Stimulated activated CD8-positive, alpha-beta memory T cell treated with anti-CD3 and anti-CD28 coated beads, Interleukin-7, amount 100 ng/mL, for 24 hours (primary cell): ENCODE measurements around the gene VAC14.
"Not testable (repeated sequence)": the region's sequence is repeated elsewhere in the genome, so short reads cannot be mapped to it uniquely, and the experiment has no call there.

Experiments used
- DNase-seq: peaks from one replicate; pipeline ENCODE4 v3.0.0-alpha.2; 2020; ENCODE audit warnings: low read depth

The VAC14 gene

DNA sequence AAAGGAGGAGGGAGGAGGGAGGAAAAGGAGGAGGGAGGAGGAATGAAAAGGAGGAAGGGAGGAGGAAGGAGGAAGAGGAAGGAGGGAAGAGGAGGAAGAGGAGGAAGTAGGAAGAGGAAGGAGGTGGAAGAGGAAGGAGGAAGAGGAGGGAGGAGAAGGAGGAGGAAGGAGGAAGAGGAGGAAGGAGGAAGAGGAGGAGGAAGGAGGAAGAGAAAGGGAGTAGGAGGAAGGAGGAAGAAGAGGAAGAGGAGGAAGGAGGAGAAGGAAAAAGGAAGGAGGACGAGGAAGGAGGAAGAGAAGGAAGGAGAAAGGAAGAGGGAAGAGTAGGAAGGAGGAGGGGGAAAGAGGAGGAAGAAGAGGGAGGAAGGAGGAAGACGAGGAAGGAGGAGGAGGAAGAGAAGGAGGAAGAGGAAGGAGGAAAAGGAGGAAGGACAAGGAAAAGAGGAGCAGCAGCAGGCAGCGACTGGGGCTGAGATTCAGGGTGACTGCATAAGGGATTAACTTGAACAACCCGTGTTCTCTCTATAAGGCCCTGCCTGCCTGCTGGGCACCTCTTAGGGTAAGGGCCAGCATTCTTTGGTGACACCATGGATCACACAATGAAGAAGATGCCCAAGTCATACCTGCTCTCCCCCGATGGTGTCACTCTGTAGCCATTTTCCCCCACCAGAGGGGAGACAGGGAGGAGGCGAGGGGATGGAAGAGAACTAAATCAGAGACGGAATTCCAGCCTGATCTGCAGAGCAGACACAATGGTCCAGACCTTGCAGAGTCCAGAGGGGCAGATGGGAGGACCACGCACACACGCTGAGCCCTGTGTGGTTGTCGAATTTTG is 156.0 kb downstream of the VAC14 start:
- no peak for DNase-seq

DNA sequence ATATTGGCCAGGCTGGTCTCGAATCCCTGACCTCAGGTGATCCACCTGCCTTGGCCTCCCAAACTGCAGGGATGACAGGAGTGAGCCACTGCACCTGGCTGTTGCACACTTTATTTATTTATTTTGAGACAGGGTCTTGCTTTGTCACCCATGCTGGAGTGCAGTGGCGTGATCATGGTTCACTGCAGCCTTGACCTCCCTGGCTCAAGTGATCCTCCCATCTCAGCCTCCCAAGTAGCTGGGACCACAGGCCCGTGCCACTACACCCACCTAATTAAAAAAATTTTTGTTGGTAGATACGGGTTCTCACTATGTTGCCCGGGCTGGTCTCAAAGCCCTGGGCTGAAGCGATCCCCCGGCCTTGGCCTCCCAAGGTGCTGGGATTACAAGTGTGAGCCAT is 157.7 kb downstream of the VAC14 start:
- DNase-seq = not testable (repeated sequence)

DNA sequence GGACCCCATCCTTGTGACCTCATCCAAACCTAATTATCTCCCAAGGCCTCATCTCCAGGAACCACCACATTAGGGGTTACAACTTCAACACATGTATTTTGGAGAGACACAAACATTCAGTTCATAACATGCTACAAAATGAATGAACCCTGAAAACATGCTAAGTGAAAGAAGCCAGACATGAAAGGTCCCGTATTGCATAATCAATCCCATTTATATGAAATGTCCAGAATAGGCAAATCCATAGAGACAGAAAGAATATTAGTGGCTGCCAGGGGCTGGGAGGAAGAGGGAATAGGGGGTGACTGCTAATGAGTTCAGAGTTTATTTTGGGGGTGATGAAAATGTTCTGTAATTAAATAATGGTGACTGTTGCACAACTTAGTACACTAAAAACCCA is 158.3 kb downstream of the VAC14 start:
- no peak for DNase-seq

DNA sequence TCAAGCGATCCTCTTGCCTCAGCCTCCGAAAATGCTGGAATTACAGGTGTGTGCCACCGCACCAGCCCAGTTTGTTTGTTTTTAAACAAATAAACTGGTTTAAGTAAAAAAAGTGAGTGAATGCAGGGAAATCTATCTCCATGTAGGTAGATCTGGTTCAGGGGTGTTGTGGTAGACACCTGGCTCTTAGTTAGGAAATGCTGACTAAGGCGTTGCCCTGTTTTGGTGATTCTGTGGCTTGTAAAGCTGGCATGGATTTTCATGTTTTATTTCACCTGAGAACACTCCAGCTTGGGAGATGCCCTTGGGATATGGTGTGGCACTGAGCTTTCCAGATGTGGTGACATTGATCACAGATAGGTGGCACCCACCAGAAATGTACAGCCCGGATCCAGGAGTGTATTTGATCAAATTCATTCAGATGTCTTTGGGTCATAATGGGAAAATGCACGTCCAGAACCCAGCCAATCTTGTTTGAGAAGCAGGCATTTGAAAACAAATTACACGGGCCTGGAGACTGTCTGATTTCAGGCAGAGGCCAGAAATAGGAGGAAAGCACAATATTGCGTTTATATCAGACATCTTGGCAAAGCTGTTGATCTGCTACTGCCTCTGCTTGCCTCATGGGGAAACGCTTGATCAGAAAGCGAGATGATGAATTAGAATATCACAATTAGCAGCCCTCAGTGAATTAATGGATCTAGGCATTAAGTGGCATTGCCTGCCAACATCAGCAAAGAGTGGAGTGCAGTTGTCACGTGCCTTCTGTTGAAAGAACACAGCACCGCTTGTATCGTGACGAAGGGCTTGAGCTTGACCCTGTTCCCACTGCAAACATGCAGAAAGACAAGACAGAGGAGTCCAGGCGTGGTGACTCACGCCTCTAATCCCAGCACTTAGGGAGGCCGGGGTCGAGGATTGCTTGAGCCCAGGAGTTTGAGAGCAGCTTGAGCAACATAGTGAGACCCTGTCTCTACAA is 161.9 kb downstream of the VAC14 start:
- DNase-seq = no peak
